Astrocyte of the cerebellum (primary cell): ENCODE measurements around the gene C1orf167.

Experiments used
- DNase-seq: peaks from one replicate; pipeline ENCODE4 v3.0.0-alpha.2; 2011; ENCODE audit warnings: low read depth
- H3K4me3 ChIP-seq: 2 replicates; pipeline ENCODE4 v1.5.1; 2011; ENCODE audit warnings: mild to moderate bottlenecking, low read depth, low read length, moderate library complexity
- CTCF ChIP-seq: IDR thresholded peaks from 2 replicates; pipeline ENCODE4 v1.5.1; 2012; ENCODE audit warnings: low read length, low read depth, moderate library complexity, mild to moderate bottlenecking; ENCODE audit errors: missing control alignments
- in situ Hi-C: cut with HindIII; loops from 2 replicates; pipeline ENCODE4 v1.10.0; 2017; ENCODE audit warnings: low sequenced_read_pairs

Gene C1orf167

GRCh38 chr1:11720525-11720924, 41.5 kb upstream of the C1orf167 start:
- in situ Hi-C loops: no loop called here
- DNase-seq: no peak
- TF ChIP-seq CTCF: no peak
- no peak overlapping the region for H3K4me3 ChIP-seq

- no peak for DNase-seq
- in situ Hi-C loops: no loop called here
- no peak overlapping the region for H3K4me3 ChIP-seq
- no peak for TF ChIP-seq CTCF
These were observed 40.7 kb upstream of the C1orf167 start for GRCh38 chr1:11721311-11721710.

- in situ Hi-C loops: no loop called here
- DNase-seq: no peak
- TF ChIP-seq CTCF: no peak
These were observed 39.5 kb upstream of the C1orf167 start for GRCh38 chr1:11722538-11722937.

GRCh38 chr1:11725616-11726015, 36.4 kb upstream of the C1orf167 start:
- TF ChIP-seq CTCF: no peak
- no peak for DNase-seq
- H3K4me3 ChIP-seq: no peak overlapping the region
- in situ Hi-C loops: no loop called here

More at GRCh38 chr1:11722538-11722937, 39.5 kb upstream of the C1orf167 start:
- H3K4me3 ChIP-seq: no peak overlapping the region

- TF ChIP-seq CTCF: no peak
- in situ Hi-C loops: no loop called here
- no peak overlapping the region for H3K4me3 ChIP-seq
- no peak for DNase-seq
These were observed 34.9 kb upstream of the C1orf167 start for GRCh38 chr1:11727119-11727518.

GRCh38 chr1:11728126-11728806, 33.7 kb upstream of the C1orf167 start:
- in situ Hi-C loops: no loop called here
- DNase-seq: no peak
- H3K4me3 ChIP-seq: no peak overlapping the region
- TF ChIP-seq CTCF: no peak
